OCI-M2 (cell line): ENCODE data around the gene LSR.
A peak's percentile ranks its signal among the peaks of the same experiment; 100 is the strongest.
"Not testable (repeated sequence)": the region's sequence is repeated elsewhere in the genome, so short reads cannot be mapped to it uniquely, and the experiment has no call there.

Source experiments
- DNase-seq: peaks from one replicate; lab custom pipeline; 2025; ENCODE audit not compliant: unreplicated experiment; lab: John Stamatoyannopoulos, UW

Gene LSR

GRCh38 chr19:35219008-35219407, 29.8 kb upstream of the LSR start:
- DNase-seq, result no peak

DNA sequence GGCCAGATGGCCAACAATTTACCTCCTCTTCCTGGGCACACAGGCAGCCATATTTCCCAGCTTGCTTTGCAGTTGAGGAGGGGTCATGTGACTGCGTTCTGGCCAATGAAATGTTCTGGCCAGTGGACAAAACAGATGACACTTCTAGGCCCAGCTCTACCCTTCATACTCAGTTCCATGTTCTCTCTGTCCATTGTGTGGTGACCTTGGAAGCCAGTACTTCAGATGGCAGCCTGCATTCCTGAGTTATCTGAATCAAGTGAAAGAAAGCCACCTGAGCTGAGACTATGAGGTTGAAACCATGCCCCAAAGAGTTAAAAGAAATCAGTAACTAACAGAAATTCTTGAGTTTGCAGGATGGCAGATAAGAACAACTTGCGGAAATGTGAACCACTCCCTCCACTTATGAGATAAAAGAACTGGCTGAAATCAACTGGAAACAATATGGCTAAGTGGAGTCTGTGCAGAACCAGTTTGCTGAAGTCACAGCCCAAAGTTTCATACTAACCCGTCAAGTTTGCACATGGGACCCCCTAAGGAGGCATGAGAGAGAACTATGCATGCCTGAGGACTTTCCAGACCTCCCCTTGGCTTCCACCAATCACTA, 28.4 kb upstream of the LSR start:
- DNase-seq, result peak; percentile 95

- DNase-seq, result not testable (repeated sequence)
These were observed 27.7 kb upstream of the LSR start for GRCh38 chr19:35220973-35221590.

DNA sequence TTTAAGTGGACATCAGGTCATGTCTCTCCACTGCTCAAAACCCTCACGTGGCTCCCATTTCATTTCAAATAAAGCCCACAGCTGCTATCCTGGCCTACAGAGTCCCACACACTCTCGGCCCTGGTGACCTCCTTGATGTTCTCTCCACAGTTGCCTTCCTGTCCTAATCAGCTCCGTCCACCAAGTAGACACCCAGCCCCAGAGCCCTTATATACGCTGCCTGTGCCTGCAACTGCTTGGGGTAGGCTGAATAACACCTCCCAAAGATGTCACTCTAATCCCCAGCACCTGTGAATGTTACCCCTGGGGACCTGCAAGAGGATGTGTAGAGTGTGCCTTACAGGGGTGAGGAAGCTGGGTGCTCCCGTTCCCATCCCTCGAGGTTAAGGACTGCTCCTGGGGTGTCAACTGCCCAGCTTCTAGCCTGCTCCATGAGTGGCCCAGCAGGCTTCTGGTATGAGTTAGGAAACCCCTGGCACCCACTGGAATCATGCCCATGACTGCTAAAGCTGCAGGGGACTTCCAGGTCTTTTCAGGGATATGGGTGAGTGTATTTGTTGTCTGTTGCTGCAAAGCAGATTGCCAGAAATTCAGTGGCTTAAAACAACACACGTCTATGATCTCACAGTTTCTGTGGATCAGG, 26.3 kb upstream of the LSR start:
- DNase-seq, result no peak

DNA sequence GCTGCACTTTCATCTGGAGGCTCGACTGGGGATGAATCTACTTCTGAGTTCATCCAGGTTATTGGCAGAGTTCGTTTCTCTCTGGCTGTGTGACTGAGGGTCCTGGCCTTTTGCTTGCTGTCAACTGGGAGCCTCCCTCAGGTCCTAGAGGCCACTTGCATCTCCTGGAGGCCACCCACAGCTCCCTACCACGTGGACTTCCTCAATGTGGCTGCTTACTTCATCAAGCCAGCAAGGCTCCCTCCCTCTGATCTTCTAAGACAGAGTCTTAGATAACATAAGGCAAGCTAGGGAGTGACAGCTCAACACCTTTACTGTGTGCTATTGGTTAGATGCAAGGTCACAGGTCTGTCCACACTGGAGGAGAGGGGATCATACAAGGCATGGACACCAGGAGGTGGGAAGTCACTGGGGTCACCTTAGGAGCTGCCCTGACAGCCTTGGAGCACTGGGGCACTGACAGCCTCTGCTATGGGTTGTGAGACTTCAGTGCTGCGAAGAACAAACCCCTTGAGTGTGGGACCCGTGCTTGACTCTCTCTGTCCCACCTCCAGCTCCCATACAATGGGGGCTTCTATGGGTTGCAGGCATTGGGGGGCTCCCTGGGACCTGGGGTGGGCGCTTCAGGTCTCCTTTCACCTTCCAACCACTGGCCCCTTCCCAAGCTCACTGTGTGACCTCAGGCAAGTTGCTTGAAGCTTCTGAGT, 25.6 kb upstream of the LSR start:
- DNase-seq, result no peak

DNA sequence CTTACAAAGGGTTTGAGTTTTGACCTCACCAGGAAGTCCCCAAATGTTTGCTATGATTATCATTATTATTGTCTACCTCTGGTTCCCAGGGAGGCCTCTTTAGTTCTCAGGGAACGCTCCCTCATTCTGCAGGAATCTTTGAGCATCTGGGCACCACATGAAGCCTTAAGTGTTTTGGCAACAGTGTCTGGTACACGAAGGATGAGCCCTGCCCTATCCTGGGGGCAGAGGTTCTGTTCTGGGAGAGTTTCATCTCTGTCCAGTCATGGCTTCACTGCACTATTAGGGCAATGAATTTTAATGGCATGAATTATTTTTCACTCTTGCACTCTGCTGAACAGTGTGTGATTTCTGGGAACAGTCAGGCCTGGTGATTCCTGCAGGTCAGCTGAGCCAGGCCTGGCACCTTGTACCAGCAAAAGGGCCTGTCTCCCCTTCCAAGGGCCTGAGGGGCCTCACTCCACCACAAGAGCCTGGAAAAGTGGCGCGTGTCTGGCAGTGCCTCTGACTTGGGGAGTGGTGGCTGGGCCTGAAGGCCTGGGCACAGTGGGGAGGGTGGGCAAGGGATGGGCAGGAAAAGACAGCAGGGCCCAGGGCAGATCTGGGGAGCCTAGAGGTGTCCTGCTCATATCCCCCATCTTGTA, 24.8 kb upstream of the LSR start:
- no peak for DNase-seq

DNA sequence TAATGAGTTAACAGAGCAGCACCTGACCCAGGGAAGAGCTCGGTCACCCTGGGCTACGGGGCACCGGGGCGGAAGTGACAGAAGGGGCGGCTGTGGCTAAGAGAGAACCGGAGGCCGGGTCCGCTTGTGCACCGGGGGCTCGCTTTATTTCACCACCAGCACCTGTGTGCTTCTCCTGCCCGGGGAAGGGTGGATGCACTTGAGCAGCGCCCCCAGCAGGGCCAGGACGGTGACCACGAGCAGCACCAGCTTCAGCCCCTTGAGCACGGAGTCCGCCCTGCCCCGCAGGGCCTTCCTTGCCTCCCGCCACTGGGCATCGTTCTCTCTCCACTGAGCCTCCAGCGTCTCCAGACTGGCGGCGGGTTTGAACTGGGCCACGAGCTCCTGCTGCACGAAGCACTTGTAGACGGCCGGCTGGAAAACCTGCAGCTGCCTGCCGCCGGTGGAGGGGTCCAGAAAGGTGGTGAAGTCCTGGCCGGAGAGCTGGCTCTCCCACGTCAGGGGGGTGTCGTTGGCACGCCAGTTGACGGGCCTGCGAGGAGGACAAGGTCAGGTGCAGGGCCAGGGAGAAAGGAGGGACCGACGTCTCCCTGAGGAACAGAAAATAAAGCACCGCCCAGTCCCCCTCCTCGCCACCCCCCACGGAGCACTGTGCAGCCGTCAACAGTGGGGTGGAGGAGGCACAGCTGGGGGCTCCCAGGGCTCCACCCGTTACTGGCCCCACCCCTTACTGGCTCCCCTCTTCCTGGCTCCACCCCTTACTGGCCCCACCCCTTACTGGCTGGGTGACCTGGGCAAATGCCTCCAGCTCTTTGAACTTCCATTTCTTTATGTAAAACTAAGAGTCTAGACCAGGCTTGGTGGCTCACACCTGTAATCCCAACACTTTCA, 23.9 kb upstream of the LSR start:
- DNase-seq, result no peak

DNA sequence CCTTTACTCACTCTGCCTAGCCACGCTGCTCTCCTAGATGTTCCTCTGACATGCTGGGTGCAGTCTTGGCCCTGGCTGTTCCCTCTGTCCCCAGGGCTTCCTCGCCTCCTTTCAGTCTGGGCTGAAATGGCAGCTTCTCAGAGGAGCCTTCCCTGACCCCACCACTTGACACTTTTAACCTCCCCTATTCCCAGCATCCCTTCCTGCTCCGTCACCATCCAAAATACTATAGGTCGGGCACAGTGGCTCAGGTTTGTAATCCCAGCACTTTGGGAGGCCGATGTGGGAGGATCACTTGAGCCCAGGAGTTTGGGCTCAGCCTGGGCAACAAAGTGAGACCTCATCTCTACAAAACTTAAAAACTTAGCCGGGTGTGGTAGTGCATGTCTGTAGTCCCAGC, 22.9 kb upstream of the LSR start:
- DNase-seq, result no peak

DNA sequence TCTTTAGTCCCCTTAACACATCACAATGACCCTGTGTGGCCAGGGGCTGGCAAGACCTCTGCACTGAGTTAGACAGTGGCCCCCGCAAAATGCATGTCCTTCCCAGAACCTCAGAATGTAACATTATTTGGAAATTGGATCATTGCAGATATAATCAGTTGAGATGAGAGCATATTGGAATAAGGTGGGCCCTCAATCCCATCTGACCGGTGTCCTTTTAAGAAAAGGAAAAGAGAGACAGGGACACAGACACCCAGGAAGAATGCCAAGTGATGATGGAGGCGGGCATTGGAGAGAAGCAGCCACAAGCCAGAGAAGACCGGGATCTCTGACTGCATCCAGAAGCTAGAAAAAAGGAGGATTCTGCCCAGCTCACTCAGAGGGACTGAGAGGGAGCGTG, 22.1 kb upstream of the LSR start:
- no peak for DNase-seq

DNA sequence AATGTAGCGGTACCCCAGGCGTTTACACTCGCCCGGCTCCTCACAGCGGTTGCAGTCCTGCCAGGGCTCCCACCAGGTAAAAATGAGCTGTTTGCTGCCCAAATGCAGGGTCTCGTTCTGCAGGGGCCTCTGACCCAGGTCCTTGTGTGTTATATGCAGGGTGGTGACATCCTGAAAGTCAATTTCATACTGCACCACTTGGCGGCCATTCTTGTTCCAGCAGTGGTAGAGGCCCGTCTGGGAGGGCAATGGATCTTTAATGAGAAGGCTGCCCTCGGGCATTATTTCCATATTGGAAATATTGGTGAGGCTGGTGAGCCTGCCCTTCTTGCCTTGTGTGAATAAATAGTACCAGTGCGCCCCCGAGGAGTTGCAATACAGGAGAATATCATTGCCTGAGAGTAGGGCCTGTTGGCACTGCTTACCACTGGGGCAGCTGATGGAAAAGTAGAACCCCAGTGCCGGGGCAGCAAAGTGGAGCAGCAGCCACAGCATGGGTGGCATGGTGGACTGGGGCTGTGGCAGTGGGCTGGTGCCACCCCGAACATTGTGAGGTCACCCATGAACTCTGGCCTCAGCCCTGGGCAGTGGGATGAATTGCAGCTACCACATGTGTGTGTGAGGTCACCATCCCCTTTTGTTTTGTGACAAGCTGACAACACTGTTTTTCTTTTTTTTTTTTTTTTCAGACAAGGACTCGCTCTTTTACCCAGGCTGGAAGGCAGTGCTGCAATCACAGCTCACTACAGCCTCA, 20.4 kb upstream of the LSR start, which contains the start of gene FAM187B:
TSS of gene FAM187B (minus strand) at position 563 of the 754 bp plus-strand sequence. CDS start at position 504, 59 bp downstream.
- DNase-seq, result no peak

- DNase-seq, result no peak
These were observed 19.2 kb upstream of the LSR start for GRCh38 chr19:35229601-35230000.

DNA sequence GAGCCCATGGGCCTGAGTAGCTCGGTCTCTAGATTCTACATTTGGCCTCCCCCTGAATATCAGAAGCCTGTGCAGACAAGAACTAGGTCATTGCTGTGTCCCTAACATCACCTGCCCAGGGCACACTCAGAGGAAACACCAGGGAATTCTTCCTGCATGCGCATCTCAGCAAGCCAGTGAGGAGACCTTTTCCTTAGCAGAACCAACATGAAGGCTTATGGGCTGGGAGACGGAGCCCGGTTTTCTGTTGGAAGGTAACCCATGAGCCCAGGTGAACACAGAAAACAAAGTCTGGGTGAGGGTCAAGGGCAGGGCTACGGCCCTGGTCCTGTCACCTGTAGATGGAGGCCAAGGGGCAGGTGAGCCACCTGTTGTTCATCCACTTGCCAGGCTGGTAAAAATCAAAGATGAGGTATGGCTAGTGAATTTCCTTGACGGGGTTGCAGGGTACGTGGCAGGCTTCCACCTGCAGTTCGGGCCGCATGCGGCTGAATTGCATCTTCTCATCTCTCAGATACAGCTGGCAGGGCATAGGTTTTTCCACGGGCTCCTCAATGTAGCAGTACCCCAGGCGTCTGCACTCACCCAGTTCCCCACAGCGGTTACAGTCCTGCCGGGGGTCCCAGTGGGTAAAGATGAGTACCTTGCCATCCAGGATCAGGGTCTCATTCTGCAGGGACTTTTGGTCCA, 16.7 kb upstream of the LSR start:
- DNase-seq, result no peak

GRCh38 chr19:35232912-35233311, 15.9 kb upstream of the LSR start:
- no peak for DNase-seq

DNA sequence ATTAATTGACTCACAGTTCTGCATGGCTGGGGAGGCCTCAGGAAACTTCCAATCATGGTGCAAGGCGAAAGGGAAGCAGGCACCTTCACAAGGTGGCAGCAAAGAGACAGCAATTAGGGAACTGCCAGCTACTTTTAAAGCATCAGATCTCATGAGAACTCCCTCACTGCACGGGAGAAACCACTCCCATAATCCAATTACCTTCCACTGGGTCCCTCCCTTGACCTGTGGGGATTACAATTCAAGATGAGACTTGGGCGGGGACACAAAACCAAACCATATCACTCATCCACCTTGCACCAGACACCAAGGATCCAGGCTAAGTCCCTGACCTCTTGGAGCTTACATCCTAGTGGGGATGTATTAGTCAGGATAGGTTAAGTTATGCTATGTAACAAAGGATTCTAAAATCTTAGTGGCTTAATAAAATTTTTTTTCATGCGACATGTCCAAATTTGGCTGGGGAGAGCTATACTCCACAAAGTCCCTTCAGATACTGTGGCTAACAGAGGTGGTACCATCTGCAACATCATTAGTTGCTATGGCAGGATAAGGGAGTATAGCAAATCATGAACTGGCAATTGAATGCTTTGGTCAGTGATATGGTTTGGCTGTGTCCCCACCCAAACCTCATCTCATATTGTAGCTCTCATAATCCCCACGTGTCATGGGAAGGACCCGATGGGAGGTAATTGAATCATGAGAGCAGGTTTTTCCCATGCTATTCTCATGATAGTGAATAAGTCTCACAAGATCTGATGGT, 12.0 kb upstream of the LSR start:
- no peak for DNase-seq

DNA sequence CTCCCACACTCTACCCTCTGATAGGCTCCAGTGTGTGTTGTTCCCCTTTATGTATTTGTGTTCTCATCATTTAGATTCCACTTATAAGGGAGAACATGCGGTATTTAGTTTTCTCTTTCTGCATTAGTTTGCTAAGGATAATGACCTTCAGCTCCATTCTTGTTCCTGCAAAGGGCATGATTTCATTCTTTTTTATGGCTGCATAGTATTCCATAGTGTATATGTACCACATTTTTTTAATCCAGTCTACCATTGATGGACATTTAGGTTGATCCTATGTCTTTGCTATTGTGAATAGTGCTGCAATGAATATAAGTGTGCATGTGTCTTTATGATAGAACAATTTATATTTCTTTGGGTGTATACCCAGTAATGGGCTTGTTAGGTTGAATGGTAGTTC, 9.2 kb upstream of the LSR start:
- not testable (repeated sequence) for DNase-seq

GRCh38 chr19:35240327-35240726, 8.5 kb upstream of the LSR start:
- DNase-seq, result no peak

DNA sequence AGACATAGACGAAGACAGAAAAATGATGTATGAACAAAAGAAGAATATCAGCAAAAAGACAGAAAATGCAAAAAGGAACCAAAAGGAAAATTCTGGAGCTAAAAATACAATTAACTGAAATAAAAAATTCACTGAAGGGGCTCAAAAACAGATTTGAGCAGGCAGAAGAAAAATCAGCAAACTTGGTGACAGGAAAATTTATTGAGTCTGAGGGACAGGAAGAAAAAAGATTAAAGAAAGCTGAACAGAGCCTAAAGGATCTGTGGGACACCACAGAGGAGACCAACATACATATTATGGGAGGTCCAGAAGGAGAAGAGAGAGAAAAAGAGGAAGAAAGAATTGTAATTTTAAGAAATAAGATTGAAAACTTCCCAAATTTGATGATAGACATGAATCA, 7.4 kb upstream of the LSR start:
- no peak for DNase-seq

DNA sequence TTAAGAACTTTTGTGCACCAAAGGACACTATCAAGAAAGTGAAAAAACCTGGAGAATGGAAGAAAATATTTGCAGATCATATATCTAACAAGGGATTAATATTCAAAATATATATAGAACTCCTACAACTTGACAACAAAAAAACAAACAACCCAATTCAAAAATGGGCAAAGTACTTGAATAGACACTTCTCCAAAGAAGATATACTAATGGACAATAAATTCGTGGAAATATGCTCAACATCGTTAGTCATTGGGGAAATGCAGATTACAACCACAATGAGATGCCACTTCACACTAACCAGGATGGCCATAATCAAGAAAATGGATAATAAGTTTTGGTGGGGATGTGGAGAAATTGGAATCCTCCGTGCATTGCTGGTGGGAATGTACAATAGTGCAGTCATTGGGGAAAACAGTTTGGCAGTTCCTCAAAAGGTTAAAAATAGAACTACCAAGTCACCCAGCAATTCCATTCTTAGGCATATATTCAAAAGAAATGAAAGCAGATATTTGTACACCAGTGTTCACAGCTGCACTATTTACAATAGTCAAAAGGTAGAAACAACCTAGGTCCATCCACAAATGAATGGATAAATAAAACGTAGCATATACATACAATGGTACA, 2.2 kb upstream of the LSR start:
- DNase-seq, result no peak
